HG03521 (cell line): ENCODE measurements around the gene VPS18.

ENCODE experiments used
- ATAC-seq: cut with Tn5 transposase; IDR thresholded peaks from one replicate; pipeline ENCODE4 v1.9.1; 2021; ENCODE audit warnings: mild to moderate bottlenecking, moderate library complexity; ENCODE audit not compliant: unreplicated experiment

Gene VPS18

DNA sequence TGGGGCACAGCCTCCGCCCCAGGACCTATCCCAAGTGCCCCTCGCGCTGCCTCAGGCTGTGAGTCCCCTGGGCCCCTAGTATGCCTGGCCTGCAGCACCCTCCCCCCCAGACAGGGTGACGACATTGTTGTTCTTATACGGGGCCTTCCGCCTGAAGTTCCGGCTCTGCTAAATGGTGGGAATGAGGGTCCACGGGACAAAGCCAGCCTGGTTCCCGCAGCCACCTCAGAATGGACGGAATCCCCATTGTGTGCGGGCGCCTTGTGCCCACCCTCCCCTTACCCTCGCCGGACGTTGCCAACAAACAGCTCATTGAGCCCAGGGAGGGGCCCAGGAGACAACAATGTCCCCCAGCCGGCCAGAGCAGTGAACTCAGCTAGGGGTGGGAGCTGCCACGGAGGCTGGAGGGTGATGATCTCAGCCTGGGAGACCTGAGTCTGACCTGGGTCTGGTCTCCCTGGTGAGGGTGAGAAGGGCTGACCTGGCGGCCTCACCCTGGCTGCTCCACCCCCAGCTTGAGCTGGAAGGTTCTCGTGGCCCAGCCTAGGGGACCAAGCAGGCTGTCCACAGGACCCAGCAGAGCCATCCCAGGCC lies 24.6 kb downstream of the VPS18 start:
- no peak for ATAC-seq

GRCh38 chr15:40921949-40922607 lies 27.8 kb downstream of the VPS18 start:
- ATAC-seq = no peak

DNA sequence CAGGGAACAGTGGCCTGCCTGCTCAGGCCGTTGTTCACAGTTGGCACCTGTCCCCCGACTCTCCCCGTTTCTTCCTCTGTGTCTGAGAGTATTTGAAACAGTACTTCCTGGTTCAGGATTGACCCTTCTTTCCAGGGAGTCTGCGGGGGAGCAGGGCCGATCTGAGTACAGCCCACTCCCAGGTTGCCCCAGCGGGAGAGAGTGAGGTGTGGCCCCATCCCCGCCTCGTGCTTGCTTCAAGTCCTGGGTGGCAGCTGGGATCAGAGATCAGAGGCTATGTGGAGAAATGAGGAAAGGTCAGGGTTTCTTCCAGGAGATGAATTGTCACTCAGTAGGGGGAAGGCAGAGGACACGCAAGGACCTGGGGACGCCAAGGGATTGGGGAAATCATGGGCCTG lies 28.4 kb downstream of the VPS18 start:
- ATAC-seq = no peak

DNA sequence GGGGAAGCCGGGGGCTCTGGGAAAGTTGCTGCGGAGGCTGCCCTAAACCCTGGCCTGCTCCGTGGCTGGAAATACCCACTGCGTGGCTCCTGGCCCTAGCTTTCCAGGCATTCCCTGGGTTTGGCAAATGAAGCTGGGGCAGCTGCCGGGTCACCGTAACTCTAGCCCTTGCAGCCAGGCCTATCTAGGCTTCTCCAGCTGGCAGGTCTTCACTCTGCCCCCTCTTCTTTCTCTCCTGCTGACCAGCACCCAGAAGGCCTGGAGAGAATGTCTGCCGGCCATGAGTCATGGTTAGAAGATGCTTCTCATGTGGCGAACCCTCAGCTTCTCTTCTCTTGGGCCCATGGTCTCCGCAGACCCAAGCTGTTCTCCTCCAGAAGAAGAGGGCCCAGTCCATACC lies 29.3 kb downstream of the VPS18 start:
- ATAC-seq = no peak

- ATAC-seq = no peak
Measured at GRCh38 chr15:40925495-40925862, 31.2 kb downstream of the VPS18 start.

DNA sequence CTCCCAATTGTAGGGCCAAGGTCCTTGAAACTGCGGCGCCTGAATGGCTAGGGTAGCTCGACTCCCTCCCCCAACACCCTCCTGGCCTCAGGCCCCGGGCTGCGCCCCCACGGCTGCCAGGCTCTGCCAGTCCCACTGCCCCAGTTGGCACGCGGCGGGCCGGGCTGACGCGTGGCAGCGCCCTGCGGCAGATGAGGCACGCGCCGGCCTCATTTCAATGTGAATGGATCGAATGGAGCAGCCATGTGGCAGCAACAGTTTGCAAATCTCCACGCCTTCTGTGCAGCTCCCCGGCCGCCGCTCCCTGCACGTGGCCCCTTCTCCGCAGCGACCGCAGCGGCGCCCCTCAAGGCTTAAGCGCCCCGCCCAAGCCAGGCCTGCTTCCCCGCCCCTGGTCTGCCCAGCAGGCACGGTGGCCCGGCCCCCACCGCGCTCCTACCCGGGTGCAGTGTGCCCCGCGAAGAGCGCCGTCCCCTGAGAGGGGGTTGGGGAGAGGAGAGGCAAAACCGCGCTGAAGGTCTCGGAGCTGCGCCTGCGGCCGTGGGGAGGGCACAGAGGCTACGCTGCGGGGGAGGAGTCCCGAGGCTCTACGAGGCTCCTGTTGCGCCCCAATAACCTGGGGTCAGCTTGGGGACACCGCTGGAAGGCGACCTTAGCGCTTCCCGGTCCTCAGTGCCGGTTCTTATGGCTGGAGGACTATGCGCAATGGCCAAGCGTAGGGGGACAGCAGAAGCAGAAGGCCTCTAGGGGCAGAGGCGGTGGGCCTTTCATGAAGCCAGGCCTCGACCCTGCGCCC lies 31.8 kb downstream of the VPS18 start:
- ATAC-seq = no peak

DNA sequence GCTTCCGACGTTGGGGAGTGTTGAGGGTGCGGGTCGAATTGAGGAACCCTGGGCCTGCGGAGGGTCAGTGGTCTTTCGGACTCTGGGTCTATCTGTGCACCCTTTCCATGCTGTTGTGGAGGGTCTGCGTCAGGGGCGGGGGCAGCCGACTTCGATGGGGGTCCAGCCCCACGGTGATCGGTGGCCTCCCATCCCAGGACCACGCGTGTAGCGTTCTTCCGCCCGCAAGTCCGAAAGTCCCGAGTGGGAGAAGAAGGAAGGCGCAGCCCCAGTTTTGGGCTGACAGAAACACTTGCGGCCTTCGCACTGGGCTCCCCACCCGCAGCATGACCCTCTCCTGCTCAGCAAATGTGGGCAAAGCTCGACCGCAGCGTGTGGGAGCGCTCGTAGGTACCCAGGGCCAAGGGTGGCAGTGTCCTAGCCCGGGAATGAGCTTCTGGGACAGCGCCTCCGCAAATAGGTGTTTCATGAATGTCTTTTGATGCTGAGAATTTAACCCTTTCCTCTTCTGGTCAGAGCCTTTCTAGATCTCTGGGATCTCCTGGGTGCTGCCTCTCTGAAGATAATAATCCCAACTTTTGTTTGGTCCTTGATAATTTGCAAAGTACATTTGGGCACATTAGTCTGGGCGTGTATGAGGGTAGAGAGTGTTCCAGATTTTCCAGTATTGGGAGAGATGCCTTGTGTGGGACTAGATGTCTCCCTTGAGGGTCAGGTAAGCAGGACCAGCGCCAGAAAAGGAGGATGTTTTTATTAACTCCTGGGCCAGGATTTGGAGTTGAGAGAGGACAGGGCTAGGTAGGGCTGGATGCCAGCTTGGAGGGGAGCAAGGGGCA lies 32.6 kb downstream of the VPS18 start:
- no peak for ATAC-seq

- ATAC-seq = no peak
Measured at GRCh38 chr15:40927495-40927872, 33.2 kb downstream of the VPS18 start.

GRCh38 chr15:40927873-40928806 lies 33.9 kb downstream of the VPS18 start:
- ATAC-seq = no peak

- ATAC-seq = no peak
Measured at GRCh38 chr15:40928821-40929659, 34.8 kb downstream of the VPS18 start, which contains the start of gene DLL4. Gene DLL4 (plus strand): TSS chr15:40929340. CDS start chr15:40929669, 329 bp downstream.

GRCh38 chr15:40929660-40930429 lies 35.6 kb downstream of the VPS18 start:
- no peak for ATAC-seq

DNA sequence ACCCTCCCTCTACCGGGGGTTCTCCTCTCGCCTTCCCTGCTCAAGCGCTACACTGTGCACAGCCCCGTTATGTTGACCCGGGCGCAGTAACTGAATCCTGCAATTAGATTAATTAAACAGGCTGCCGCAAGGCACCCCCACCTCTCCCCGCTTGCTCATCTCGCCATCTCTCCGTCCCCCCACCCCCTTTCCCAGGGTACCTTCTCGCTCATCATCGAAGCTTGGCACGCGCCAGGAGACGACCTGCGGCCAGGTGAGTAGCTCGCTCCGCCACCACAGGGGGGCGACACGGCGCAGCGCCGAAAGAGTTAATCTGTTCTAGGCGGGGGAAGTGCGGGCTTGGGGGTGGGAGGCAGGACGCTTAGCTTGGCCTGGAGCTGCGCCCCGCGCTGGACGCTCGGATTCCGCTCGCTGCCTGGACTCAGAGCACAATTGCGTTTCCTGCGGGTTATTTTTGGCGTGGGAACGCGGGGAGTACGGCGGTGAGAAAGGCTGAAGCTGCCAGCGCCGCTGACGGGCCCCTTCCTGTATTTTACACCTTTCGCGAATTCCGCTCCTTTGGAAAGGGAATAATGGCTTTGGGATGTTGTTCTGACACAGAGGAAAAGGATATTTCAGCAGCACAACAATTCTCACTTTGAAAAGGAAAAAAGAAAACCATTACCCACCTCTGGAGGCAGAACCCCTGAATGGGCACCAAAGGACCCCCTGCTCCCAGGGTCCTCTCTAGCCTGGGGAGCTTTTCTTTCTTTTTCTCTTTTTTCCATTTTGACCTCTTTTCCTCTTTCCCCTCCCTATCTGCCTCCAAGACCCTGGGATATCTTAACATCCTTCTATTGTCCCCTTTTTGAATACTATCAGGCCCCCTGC lies 36.4 kb downstream of the VPS18 start:
- ATAC-seq = peak; percentile 37

DNA sequence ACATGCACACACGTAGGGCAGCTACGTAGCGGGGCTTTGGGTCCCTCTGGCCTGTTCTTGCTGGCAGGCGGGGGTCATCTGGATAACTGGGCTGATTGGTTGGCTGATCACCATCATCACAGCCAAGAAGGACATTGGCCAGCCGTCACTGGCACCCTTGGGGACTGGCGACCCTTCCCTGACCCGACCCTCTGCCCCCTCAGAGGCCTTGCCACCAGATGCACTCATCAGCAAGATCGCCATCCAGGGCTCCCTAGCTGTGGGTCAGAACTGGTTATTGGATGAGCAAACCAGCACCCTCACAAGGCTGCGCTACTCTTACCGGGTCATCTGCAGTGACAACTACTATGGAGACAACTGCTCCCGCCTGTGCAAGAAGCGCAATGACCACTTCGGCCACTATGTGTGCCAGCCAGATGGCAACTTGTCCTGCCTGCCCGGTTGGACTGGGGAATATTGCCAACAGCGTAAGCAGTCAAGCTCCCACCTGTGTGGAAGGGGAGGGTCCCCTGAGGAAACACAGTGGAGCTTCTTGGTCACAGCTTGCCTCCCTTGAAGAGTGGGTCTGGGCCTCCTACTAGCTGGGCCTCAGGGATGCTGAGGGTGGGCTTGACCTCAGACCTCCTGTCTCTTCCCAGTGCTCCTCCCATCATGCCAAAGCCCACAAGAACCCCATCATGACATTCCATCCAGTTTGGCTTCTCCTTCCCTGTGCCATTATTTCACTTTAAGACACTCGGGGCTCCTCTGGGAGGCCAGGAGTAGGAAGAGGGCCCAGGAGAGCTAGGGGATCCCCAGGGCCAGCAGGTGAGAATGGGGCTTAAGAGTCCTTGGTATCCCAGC lies 37.3 kb downstream of the VPS18 start:
- ATAC-seq = no peak

DNA sequence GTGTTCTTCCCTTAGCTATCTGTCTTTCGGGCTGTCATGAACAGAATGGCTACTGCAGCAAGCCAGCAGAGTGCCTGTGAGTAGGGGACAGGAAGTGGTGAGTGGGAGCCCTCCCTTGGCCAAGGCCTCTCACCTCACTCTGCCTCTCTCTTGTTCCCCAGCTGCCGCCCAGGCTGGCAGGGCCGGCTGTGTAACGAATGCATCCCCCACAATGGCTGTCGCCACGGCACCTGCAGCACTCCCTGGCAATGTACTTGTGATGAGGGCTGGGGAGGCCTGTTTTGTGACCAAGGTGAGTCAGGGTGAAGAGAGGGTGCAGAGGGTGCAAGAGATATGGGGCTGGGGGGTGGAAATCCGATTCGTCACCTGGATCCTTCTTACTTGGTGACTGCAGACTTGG lies 37.9 kb downstream of the VPS18 start:
- ATAC-seq = no peak

GRCh38 chr15:40932649-40933516 lies 38.6 kb downstream of the VPS18 start:
- ATAC-seq = no peak

GRCh38 chr15:40933517-40933902 lies 39.3 kb downstream of the VPS18 start:
- ATAC-seq = no peak
